Neural cell (in vitro differentiated cells): ENCODE results near the gene CRY2.

Experiments
- EP300 ChIP-seq: fragments of 450-650 bp; conservative IDR thresholded peaks from 2 replicates; pipeline ENCODE4 v1.6.1; 2014; ENCODE audit warnings: antibody characterized with exemption, mild to moderate bottlenecking, moderate library complexity; ENCODE audit not compliant: poor library complexity, severe bottlenecking
- EZH2 ChIP-seq: fragments of 200-600, 300-800 bp; shearing (Covaris generic), sonication (generic); IDR thresholded peaks from 2 replicates; pipeline ENCODE4 v1.6.1; 2014; ENCODE audit warnings: antibody characterized with exemption, low read length, borderline replicate concordance, mild to moderate bottlenecking; ENCODE audit not compliant: insufficient read depth, poor library complexity, severe bottlenecking
- POLR2AphosphoS5 ChIP-seq: IDR thresholded peaks from 2 replicates; pipeline ENCODE4 v1.6.1; 2012
- RAD21 ChIP-seq: fragments of 450-650 bp; conservative IDR thresholded peaks from 2 replicates; pipeline ENCODE4 v1.6.1; 2014; ENCODE audit warnings: antibody characterized with exemption, mild to moderate bottlenecking, moderate library complexity
- SMC3 ChIP-seq: fragments of 450-650 bp; conservative IDR thresholded peaks from 2 replicates; pipeline ENCODE4 v1.6.1; 2014; ENCODE audit warnings: antibody characterized with exemption, mild to moderate bottlenecking, moderate library complexity; ENCODE audit not compliant: poor library complexity
- TF ChIP-seq, protein P1 (sequence below): fragments of 450-650 bp; IDR thresholded peaks from 2 replicates; pipeline ENCODE4 v1.5.1; 2014; ENCODE audit warnings: antibody characterized with exemption, mild to moderate bottlenecking, moderate library complexity; ENCODE audit not compliant: poor library complexity, severe bottlenecking
- TF ChIP-seq, protein P2 (sequence below): IDR thresholded peaks from 2 replicates; pipeline ENCODE4 v1.6.1; 2012; ENCODE audit warnings: borderline replicate concordance

DNA sequence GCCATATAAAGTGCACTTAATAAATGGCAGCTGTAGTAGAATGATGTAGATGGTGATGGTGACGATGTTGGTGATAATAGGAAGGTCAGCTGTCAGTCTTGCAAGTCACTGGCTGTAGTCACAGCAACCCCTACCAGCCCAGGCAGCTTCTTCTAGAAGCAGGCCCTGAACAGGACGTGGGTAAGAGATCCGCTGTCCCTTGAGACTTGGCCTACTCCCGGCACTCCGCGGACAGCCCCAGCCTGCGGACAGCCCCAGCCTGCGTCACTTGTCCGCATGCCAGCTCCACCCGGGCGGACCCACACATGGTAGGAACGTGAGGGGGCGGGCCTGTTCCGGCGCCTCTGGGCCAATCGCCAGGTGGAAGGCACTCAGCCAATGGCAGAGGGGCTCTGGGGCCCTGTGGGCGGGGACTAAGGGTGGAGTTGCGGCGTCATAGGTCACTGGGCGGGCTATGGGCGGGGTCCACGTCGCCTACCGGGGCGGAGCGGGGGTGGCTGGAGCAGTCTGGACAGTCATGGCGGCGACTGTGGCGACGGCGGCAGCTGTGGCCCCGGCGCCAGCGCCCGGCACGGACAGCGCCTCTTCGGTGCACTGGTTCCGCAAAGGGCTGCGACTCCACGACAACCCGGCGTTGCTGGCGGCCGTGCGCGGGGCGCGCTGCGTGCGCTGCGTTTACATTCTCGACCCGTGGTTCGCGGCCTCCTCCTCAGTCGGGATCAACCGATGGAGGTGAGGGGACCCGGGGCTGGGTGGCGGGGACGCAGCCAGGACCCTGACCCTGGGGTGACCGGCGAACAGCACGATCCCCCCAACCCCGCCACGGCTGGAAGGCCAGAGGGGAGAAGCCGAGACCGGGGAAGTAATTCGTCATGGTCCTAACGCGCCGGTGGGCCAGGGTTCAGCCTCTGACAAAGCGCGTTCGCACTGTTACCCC lies at the start of gene CRY2:
- TF ChIP-seq SMC3 (peak; percentile 27), EZH2 (no peak), EP300 (peak; percentile 53), POLR2AphosphoS5 (peak; percentile 97), RAD21 (peak; percentile 20)
- TF ChIP-seq, protein P1, sequence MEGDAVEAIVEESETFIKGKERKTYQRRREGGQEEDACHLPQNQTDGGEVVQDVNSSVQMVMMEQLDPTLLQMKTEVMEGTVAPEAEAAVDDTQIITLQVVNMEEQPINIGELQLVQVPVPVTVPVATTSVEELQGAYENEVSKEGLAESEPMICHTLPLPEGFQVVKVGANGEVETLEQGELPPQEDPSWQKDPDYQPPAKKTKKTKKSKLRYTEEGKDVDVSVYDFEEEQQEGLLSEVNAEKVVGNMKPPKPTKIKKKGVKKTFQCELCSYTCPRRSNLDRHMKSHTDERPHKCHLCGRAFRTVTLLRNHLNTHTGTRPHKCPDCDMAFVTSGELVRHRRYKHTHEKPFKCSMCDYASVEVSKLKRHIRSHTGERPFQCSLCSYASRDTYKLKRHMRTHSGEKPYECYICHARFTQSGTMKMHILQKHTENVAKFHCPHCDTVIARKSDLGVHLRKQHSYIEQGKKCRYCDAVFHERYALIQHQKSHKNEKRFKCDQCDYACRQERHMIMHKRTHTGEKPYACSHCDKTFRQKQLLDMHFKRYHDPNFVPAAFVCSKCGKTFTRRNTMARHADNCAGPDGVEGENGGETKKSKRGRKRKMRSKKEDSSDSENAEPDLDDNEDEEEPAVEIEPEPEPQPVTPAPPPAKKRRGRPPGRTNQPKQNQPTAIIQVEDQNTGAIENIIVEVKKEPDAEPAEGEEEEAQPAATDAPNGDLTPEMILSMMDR, result no peak
- TF ChIP-seq, protein P2, sequence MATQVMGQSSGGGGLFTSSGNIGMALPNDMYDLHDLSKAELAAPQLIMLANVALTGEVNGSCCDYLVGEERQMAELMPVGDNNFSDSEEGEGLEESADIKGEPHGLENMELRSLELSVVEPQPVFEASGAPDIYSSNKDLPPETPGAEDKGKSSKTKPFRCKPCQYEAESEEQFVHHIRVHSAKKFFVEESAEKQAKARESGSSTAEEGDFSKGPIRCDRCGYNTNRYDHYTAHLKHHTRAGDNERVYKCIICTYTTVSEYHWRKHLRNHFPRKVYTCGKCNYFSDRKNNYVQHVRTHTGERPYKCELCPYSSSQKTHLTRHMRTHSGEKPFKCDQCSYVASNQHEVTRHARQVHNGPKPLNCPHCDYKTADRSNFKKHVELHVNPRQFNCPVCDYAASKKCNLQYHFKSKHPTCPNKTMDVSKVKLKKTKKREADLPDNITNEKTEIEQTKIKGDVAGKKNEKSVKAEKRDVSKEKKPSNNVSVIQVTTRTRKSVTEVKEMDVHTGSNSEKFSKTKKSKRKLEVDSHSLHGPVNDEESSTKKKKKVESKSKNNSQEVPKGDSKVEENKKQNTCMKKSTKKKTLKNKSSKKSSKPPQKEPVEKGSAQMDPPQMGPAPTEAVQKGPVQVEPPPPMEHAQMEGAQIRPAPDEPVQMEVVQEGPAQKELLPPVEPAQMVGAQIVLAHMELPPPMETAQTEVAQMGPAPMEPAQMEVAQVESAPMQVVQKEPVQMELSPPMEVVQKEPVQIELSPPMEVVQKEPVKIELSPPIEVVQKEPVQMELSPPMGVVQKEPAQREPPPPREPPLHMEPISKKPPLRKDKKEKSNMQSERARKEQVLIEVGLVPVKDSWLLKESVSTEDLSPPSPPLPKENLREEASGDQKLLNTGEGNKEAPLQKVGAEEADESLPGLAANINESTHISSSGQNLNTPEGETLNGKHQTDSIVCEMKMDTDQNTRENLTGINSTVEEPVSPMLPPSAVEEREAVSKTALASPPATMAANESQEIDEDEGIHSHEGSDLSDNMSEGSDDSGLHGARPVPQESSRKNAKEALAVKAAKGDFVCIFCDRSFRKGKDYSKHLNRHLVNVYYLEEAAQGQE, result peak; percentile 78
